HepG2 (cell line): ENCODE data around the gene SLC25A47. TPM values are rescaled to one million over a fixed set of nuclear protein-coding genes. Genes with fewer than 3 reads are reported as not detected.

Experiments
- ARHGAP35 ChIP-seq: sonication (generic); formaldehyde crosslinking; IDR thresholded peaks from 2 replicates; pipeline ENCODE4 v1.9.0; 2022; ENCODE audit warnings: mild to moderate bottlenecking, inconsistent platforms, moderate library complexity, missing genetic modification reagents, borderline replicate concordance
- ATM ChIP-seq: fragments of 450-650 bp; IDR thresholded peaks from 2 replicates; pipeline ENCODE4 v1.7.1; 2017; ENCODE audit warnings: mild to moderate bottlenecking, borderline replicate concordance
- BATF2 ChIP-seq: sonication (generic); formaldehyde crosslinking; IDR thresholded peaks from 2 replicates; pipeline ENCODE4 v1.8.0; 2022; ENCODE audit warnings: mild to moderate bottlenecking, missing genetic modification reagents, moderate library complexity
- CAMTA2 ChIP-seq: sonication (generic); formaldehyde crosslinking; IDR thresholded peaks from 2 replicates; pipeline ENCODE4 v1.4.0; 2020; ENCODE audit warnings: mild to moderate bottlenecking, missing genetic modification reagents, borderline replicate concordance
- HDAC2 ChIP-seq: sonication (generic); formaldehyde crosslinking; IDR thresholded peaks from 2 replicates; pipeline ENCODE4 v1.4.0; 2020; ENCODE audit warnings: missing genetic modification reagents
- HNF4A ChIP-seq: sonication (generic); formaldehyde crosslinking; IDR thresholded peaks from 2 replicates; pipeline ENCODE4 v1.4.0; 2020; ENCODE audit warnings: missing genetic modification reagents
- KLF13 ChIP-seq: sonication (generic); formaldehyde crosslinking; IDR thresholded peaks from 2 replicates; pipeline ENCODE4 v1.4.0; 2020; ENCODE audit warnings: mild to moderate bottlenecking, missing genetic modification reagents
- MLLT10 ChIP-seq: sonication (generic); formaldehyde crosslinking; IDR thresholded peaks from 2 replicates; pipeline ENCODE4 v1.4.0; 2020; ENCODE audit warnings: missing genetic modification reagents
- NCOR1 ChIP-seq: fragments of 200-600 bp; sonication (generic); IDR thresholded peaks from 2 replicates; pipeline ENCODE4 v1.7.0; 2017; ENCODE audit warnings: antibody characterized with exemption, low read length, borderline replicate concordance
- NR3C1 ChIP-seq: sonication (generic); formaldehyde crosslinking; IDR thresholded peaks from 2 replicates; pipeline ENCODE4 v1.4.0; 2020; ENCODE audit warnings: missing genetic modification reagents
- PRDM4 ChIP-seq: sonication (generic); formaldehyde crosslinking; IDR thresholded peaks from 2 replicates; pipeline ENCODE4 v1.9.0; 2021; ENCODE audit warnings: missing genetic modification reagents, borderline replicate concordance
- PRMT3 ChIP-seq: sonication (generic); formaldehyde crosslinking; IDR thresholded peaks from 2 replicates; pipeline ENCODE4 v1.8.1; 2022; ENCODE audit warnings: low read depth, mild to moderate bottlenecking, moderate library complexity, missing genetic modification reagents, borderline replicate concordance
- PTBP1 ChIP-seq: fragments of 200-400 bp; formaldehyde crosslinking; IDR thresholded peaks from 2 replicates; pipeline ENCODE4 v1.6.1; 2018; ENCODE audit warnings: low read length, low read depth; ENCODE audit not compliant: poor library complexity, severe bottlenecking
- RFX5 ChIP-seq: IDR thresholded peaks from 2 replicates; pipeline ENCODE4 v1.6.1; 2011; ENCODE audit warnings: low read depth, low read length, improper control_type of control experiment
- SIX4 ChIP-seq: sonication (generic); formaldehyde crosslinking; IDR thresholded peaks from 2 replicates; pipeline ENCODE4 v1.4.0; 2020; ENCODE audit warnings: missing genetic modification reagents
- SPEN ChIP-seq: sonication (generic); formaldehyde crosslinking; IDR thresholded peaks from 2 replicates; pipeline ENCODE4 v1.5.1; 2020; ENCODE audit warnings: low read depth, mild to moderate bottlenecking, missing genetic modification reagents
- TCF12 ChIP-seq, 2 experiments: fragments of 450-650 bp in 1 of 2; sonication (generic) in 1 of 2; formaldehyde crosslinking in 1 of 2; IDR thresholded peaks; 2 replicates each; pipeline versions ENCODE4 v1.6.1 to v1.8.0; 2017 to 2022; ENCODE audit warnings: antibody characterized with exemption in 1 of 2, mild to moderate bottlenecking in 1 of 2, missing genetic modification reagents in 1 of 2, moderate library complexity in 1 of 2
- ZFX ChIP-seq: sonication (generic); formaldehyde crosslinking; IDR thresholded peaks from 2 replicates; pipeline ENCODE4 v1.4.0; 2020; ENCODE audit warnings: mild to moderate bottlenecking, low read depth, missing genetic modification reagents, moderate library complexity
- ZNF354B ChIP-seq: sonication (generic); formaldehyde crosslinking; IDR thresholded peaks from 2 replicates; pipeline ENCODE4 v1.8.0; 2022; ENCODE audit warnings: mild to moderate bottlenecking, missing genetic modification reagents
- ZNF552 ChIP-seq: sonication (generic); formaldehyde crosslinking; IDR thresholded peaks from 2 replicates; pipeline ENCODE4 v1.9.0; 2022; ENCODE audit warnings: missing genetic modification reagents, mild to moderate bottlenecking, borderline replicate concordance
- ZNF747 ChIP-seq: sonication (generic); formaldehyde crosslinking; IDR thresholded peaks from 2 replicates; pipeline ENCODE4 v1.8.1; 2023; ENCODE audit warnings: missing genetic modification reagents, mild to moderate bottlenecking, borderline replicate concordance
- ZNF766 ChIP-seq: sonication (generic); formaldehyde crosslinking; IDR thresholded peaks from 2 replicates; pipeline ENCODE4 v1.5.0; 2020; ENCODE audit warnings: missing genetic modification reagents, borderline replicate concordance
- polyA plus RNA-seq, 8 experiments: library from polyadenylated mRNA; depleted of rRNA in 3 of 8; stranded (reverse) in 7 of 8; unstranded in 1 of 8; fragments of >200 nt; fragmentation: Illumina TruSeq in 4 of 8; extraction: Trizol in 4 of 8; gene quantifications; 2 replicates each; pipeline versions ENCODE4 v1.2.1 to v1.2.3, GENCODE V29; 2011 to 2016; ENCODE audit warnings: low read depth in 4 of 8, missing spikeins in 1 of 8, mixed read lengths in 1 of 8; ENCODE audit not compliant: insufficient read depth in 1 of 8
- total RNA-seq, 5 experiments: library from RNA; depleted of rRNA; stranded (reverse); fragments of >200 nt; fragmentation: Illumina TruSeq; extraction: Trizol; gene quantifications; 2 replicates each; pipeline ENCODE4 v1.2.3, GENCODE V29; 2016; ENCODE audit warnings: low read depth in 1 of 5
- TF ChIP-seq, protein P1 (sequence below): IDR thresholded peaks from 2 replicates; pipeline ENCODE4 v1.6.1; 2016

SLC25A47 gene
- total and polyA plus RNA-seq, 2 of the 13 experiments (the other 11 are each of a cell fraction or from before 2014, with no cell fraction given) = 1.0 to 1.7 TPM

GRCh38 chr14:100375963-100376735 is 53.0 kb downstream of the SLC25A47 start, which contains the start of gene WDR25 (continued):
- no peak for TF ChIP-seq MLLT10 (CRISPR knock-in tag)
- TF ChIP-seq NCOR1 = peak; percentile 29; the same call in 1 of the 2 replicates
- peak; percentile 70 for TF ChIP-seq ZFX (CRISPR knock-in tag)
- peak; percentile 84 for TF ChIP-seq SPEN
- no peak for TF ChIP-seq PRMT3 (CRISPR knock-in tag)
- no peak; the same call in 1 of the 2 replicates for TF ChIP-seq ZNF552 (CRISPR knock-in tag)
- no peak for TF ChIP-seq ZNF354B (CRISPR knock-in tag)
- no peak for TF ChIP-seq NR3C1 (CRISPR knock-in tag)
- peak; percentile 75; the same call in 1 of the 2 replicates for TF ChIP-seq ARHGAP35 (CRISPR knock-in tag)
- TF ChIP-seq KLF13 = no peak
- TF ChIP-seq CAMTA2 (CRISPR knock-in tag) = no peak
- TF ChIP-seq PTBP1 = no peak
- TF ChIP-seq ATM = no peak
- peak; percentile 50; the same call in 1 of the 2 replicates for TF ChIP-seq RFX5
- peak; percentile 88; the same call in 1 of the 2 replicates for TF ChIP-seq ZNF766
- TF ChIP-seq PRDM4 = no peak
- no peak for TF ChIP-seq SIX4 (CRISPR knock-in tag)
- TF ChIP-seq HDAC2 (CRISPR knock-in tag) = peak; percentile 82
- TF ChIP-seq, protein P1, sequence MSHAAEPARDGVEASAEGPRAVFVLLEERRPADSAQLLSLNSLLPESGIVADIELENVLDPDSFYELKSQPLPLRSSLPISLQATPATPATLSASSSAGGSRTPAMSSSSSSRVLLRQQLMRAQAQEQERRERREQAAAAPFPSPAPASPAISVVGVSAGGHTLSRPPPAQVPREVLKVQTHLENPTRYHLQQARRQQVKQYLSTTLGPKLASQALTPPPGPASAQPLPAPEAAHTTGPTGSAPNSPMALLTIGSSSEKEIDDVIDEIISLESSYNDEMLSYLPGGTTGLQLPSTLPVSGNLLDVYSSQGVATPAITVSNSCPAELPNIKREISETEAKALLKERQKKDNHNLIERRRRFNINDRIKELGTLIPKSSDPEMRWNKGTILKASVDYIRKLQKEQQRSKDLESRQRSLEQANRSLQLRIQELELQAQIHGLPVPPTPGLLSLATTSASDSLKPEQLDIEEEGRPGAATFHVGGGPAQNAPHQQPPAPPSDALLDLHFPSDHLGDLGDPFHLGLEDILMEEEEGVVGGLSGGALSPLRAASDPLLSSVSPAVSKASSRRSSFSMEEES (CRISPR knock-in tag) = no peak; the same call in 1 of the 2 replicates
- no peak for TF ChIP-seq TCF12 (IDR thresholded peaks at IDR 0.05)
- no peak for TF ChIP-seq TCF12 (CRISPR knock-in tag; IDR thresholded peaks at IDR 0.05)
- no peak for TF ChIP-seq BATF2 (CRISPR knock-in tag)
- peak; percentile 18; the same call in 1 of the 2 replicates for TF ChIP-seq HNF4A (CRISPR knock-in tag)
- TF ChIP-seq ZNF747 (CRISPR knock-in tag) = no peak
